WERI-Rb-1 (cell line): ENCODE measurements around the gene ELL2.

Source experiments
- DNase-seq: peaks from one replicate; pipeline ENCODE4 v3.0.0-alpha.2; 2020
- H3K27ac ChIP-seq: fragments of 250-450 bp; sonication (Bioruptor Pico); 2 replicates; pipeline ENCODE4 v1.5.1; 2020; ENCODE audit warnings: mild to moderate bottlenecking, moderate library complexity
- H3K27me3 ChIP-seq: fragments of 250-450 bp; sonication (Bioruptor Pico); 2 replicates; pipeline ENCODE4 v1.5.1; 2021; ENCODE audit warnings: mild to moderate bottlenecking, low read depth, moderate library complexity; ENCODE audit not compliant: insufficient read depth, severe bottlenecking
- H3K36me3 ChIP-seq: fragments of 250-450 bp; sonication (Bioruptor Pico); 2 replicates; pipeline ENCODE4 v1.5.1; 2020; ENCODE audit warnings: mild to moderate bottlenecking, moderate library complexity
- H3K4me3 ChIP-seq: 2 replicates; pipeline ENCODE4 v1.5.1; 2011; ENCODE audit warnings: low read depth, mild to moderate bottlenecking, control low read depth, low read length
- H3K9me3 ChIP-seq: fragments of 250-450 bp; sonication (Bioruptor Pico); 2 replicates; pipeline ENCODE4 v1.5.1; 2021; ENCODE audit warnings: mild to moderate bottlenecking, moderate library complexity; ENCODE audit not compliant: severe bottlenecking
- CTCF ChIP-seq: IDR thresholded peaks from 2 replicates; pipeline ENCODE4 v1.5.1; 2011; ENCODE audit warnings: low read depth, mild to moderate bottlenecking, control low read depth, inconsistent platforms, low read length

ELL2 gene

GRCh38 chr5:95969651-95970358, 8.2 kb upstream of the ELL2 start:
- no peak for DNase-seq
- TF ChIP-seq CTCF = no peak
- H3K27me3 ChIP-seq = no peaks in the 10 kb centered on the region
- no peak overlapping the region for H3K4me3 ChIP-seq
- no peaks in the 10 kb centered on the region for H3K9me3 ChIP-seq
- H3K36me3 ChIP-seq = no peaks in the 10 kb centered on the region
- no peak overlapping the region for H3K27ac ChIP-seq

GRCh38 chr5:95969055-95969454, 7.4 kb upstream of the ELL2 start:
- Histone ChIP-seq H3K27ac (no peak overlapping the region), H3K9me3 (no peaks in the 10 kb centered on the region), H3K27me3 (no peaks in the 10 kb centered on the region), H3K36me3 (no peaks in the 10 kb centered on the region), H3K4me3 (no peak overlapping the region)
- no peak for DNase-seq
- TF ChIP-seq CTCF = no peak

- Histone ChIP-seq H3K27me3 (no peaks in the 10 kb centered on the region), H3K36me3 (no peaks in the 10 kb centered on the region), H3K27ac (no peak overlapping the region), H3K9me3 (no peaks in the 10 kb centered on the region), H3K4me3 (no peak overlapping the region)
- no peak for TF ChIP-seq CTCF
- DNase-seq = no peak
These were observed 5.6 kb upstream of the ELL2 start for GRCh38 chr5:95967236-95967635.

GRCh38 chr5:95966005-95966404, 4.4 kb upstream of the ELL2 start:
- DNase-seq = no peak
- H3K36me3 ChIP-seq = no peaks in the 10 kb centered on the region
- no peaks in the 10 kb centered on the region for H3K27me3 ChIP-seq
- no peak for TF ChIP-seq CTCF
- no peak overlapping the region for H3K27ac ChIP-seq
- no peak overlapping the region for H3K4me3 ChIP-seq
- H3K9me3 ChIP-seq = no peaks in the 10 kb centered on the region

GRCh38 chr5:95963650-95964410, 2.2 kb upstream of the ELL2 start:
- no peaks in the 10 kb centered on the region for H3K9me3 ChIP-seq
- DNase-seq = no peak
- H3K36me3 ChIP-seq = no peaks in the 10 kb centered on the region
- no peak for TF ChIP-seq CTCF
- no peaks in the 10 kb centered on the region for H3K27me3 ChIP-seq
- H3K27ac ChIP-seq = no peak overlapping the region
- H3K4me3 ChIP-seq = no peak overlapping the region
